Measurements from ENCODE around the gene WASHC4. TPM values are rescaled to one million over a fixed set of nuclear protein-coding genes. Genes with fewer than 3 reads are reported as not detected.

WASHC4 gene
- total and polyA plus RNA-seq, 4 donors = 11.5 to 59.1 (median 32.6) TPM

DNA sequence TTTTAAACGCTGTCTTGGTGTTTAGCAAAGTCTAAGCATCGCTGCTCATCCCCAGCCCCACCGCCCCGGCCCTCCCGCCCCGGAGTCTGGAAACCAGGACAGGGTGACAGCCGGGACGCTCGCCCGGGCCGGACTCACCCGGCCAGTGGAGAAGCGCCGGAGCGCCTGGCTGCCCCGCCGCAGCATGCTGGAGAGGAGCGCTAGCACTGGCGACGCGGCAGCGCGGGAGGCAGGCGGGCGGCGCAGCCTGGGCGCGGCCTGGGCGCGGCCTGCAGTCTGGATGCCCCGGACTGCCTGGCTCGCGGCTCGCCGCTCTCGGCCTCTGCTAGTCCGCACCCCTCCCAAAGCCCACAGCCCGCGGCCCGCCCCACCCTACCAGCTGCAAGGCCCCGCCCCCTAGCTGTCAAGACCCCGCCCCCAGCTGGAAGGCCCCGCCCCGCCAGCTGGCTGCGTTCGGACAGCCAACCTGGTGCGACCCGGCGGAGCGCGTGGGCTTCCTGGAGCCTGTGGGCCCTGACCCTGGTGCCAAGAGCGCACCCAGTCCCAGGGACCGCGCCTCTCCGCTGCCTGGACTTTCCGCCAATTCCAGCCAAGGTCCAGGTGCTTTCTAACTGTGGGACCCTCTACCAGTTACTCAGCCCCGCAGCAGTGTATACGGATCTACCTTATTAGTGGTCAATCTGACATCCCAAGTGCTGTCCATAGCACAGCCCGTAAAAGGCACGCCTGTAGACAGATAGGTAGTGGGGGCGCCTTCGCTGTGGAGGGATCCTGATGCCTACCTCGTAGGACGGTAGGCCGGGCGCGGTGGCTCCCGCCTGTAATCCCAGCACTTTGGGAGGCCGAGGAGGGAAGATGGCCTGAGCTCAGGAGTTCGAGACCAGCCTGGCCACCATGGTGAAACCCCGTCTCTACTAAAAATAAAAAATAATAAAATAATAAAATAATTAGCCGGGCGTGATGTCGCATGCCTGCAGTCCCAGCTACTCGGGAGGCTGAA lies 23.0 kb upstream of the WASHC4 start, which contains the start of gene ALDH1L2:
Gene ALDH1L2 (minus strand): TSS at position 208 of the 1,000 bp plus-strand sequence. CDS start 22 bp downstream, at position 186.
- DNase-seq (ENCODE audit: low spot score) = peak; percentile 72
- Histone ChIP-seq H3K9me3 (ENCODE audit: control insufficient read depth in 4 of 4, low read length in 3 of 4) (no peaks in the 10 kb centered on the region), H3K27ac (ENCODE audit: low read depth in 1 of 2, low read length in 2 of 2) (no peak within 1 kb of the TSS), H3K4me1 (ENCODE audit: control insufficient read depth in 4 of 4, insufficient read depth in 4 of 4, low read length in 3 of 4) (peaks cover 0 to 6% (median 2%) of the 10 kb centered on the region in 4 donors), H3K36me3 (ENCODE audit: control insufficient read depth in 4 of 4, insufficient read depth in 3 of 4, low read depth in 1 of 4, low read length in 3 of 4) (no peaks in the 10 kb centered on the region), H3K27me3 (ENCODE audit: control insufficient read depth in 4 of 4, insufficient read depth in 4 of 4, low read length in 3 of 4) (peaks cover 0 to 2% (median 0%) of the 10 kb centered on the region in 4 donors), H3K9ac (ENCODE audit: low read depth in 1 of 2, low read length in 2 of 2) (no peak within 1 kb of the TSS), H3K4me3 (ENCODE audit: low read depth in 1 of 3, low read length in 3 of 3) (peak within 1 kb of the TSS in 2 of 3 donors; percentile 30 to 52)
- WGBS = 27% methylated on average over 75 of the region's 75 CpGs
- no peak for TF ChIP-seq HNF4G (IDR thresholded peaks at IDR 0.05)
- no peak for TF ChIP-seq FOXA2 (IDR thresholded peaks at IDR 0.05)
- no peak for TF ChIP-seq CTCF (IDR thresholded peaks at IDR 0.05; ENCODE audit: low read depth, low read length, missing input control)
- TF ChIP-seq SP1 (IDR thresholded peaks at IDR 0.05) = no peak
- TF ChIP-seq FOXA1 (IDR thresholded peaks at IDR 0.05) = no peak
- no peak for TF ChIP-seq GABPA (IDR thresholded peaks at IDR 0.05 in 1 of 2, conservative IDR thresholded peaks at IDR 0.05 in 1 of 2)
- no peak for TF ChIP-seq NR2F2 (IDR thresholded peaks at IDR 0.05)
- no peak for TF ChIP-seq HNF4A (conservative IDR thresholded peaks at IDR 0.05)
- TF ChIP-seq TAF1 (conservative IDR thresholded peaks at IDR 0.05) = no peak
- TF ChIP-seq EGR1 (IDR thresholded peaks at IDR 0.05; ENCODE audit: low read depth in 2 of 2) = no peak
- TF ChIP-seq JUND (IDR thresholded peaks at IDR 0.05) = no peak
- TF ChIP-seq RAD21 (IDR thresholded peaks at IDR 0.05) = no peak

GRCh38 chr12:105085501-105085900 lies 22.0 kb upstream of the WASHC4 start:
- Histone ChIP-seq H3K4me3 (ENCODE audit: low read depth in 1 of 3, low read length in 3 of 3) (no peak overlapping the region), H3K27ac (ENCODE audit: low read depth in 1 of 2, low read length in 2 of 2) (no peak overlapping the region), H3K9ac (ENCODE audit: low read depth in 1 of 2, low read length in 2 of 2) (no peak overlapping the region), H3K36me3 (ENCODE audit: control insufficient read depth in 4 of 4, insufficient read depth in 3 of 4, low read depth in 1 of 4, low read length in 3 of 4) (no peaks in the 10 kb centered on the region), H3K27me3 (ENCODE audit: control insufficient read depth in 4 of 4, insufficient read depth in 4 of 4, low read length in 3 of 4) (peaks cover 0 to 2% (median 0%) of the 10 kb centered on the region in 4 donors), H3K9me3 (ENCODE audit: control insufficient read depth in 4 of 4, low read length in 3 of 4) (no peaks in the 10 kb centered on the region), H3K4me1 (ENCODE audit: control insufficient read depth in 4 of 4, insufficient read depth in 4 of 4, low read length in 3 of 4) (peaks cover 0 to 6% (median 2%) of the 10 kb centered on the region in 4 donors)
- DNase-seq (ENCODE audit: low spot score) = no peak
- no peak for TF ChIP-seq ATF3 (IDR thresholded peaks at IDR 0.05)
- TF ChIP-seq GABPA (IDR thresholded peaks at IDR 0.05 in 1 of 2, conservative IDR thresholded peaks at IDR 0.05 in 1 of 2) = no peak
- no peak for TF ChIP-seq YY1 (IDR thresholded peaks at IDR 0.05)
- WGBS = 90% methylated on average over 6 of the region's 6 CpGs

GRCh38 chr12:105089817-105090216 lies 17.7 kb upstream of the WASHC4 start:
- Histone ChIP-seq H3K9ac (ENCODE audit: low read depth in 1 of 2, low read length in 2 of 2) (no peak overlapping the region), H3K9me3 (ENCODE audit: control insufficient read depth in 4 of 4, low read length in 3 of 4) (no peaks in the 10 kb centered on the region), H3K4me1 (ENCODE audit: control insufficient read depth in 4 of 4, insufficient read depth in 4 of 4, low read length in 3 of 4) (no peaks in the 10 kb centered on the region), H3K27ac (ENCODE audit: low read depth in 1 of 2, low read length in 2 of 2) (no peak overlapping the region), H3K36me3 (ENCODE audit: control insufficient read depth in 4 of 4, insufficient read depth in 3 of 4, low read depth in 1 of 4, low read length in 3 of 4) (no peaks in the 10 kb centered on the region), H3K4me3 (ENCODE audit: low read depth in 1 of 3, low read length in 3 of 3) (no peak overlapping the region), H3K27me3 (ENCODE audit: control insufficient read depth in 4 of 4, insufficient read depth in 4 of 4, low read length in 3 of 4) (no peaks in the 10 kb centered on the region)
- TF ChIP-seq HNF4A (conservative IDR thresholded peaks at IDR 0.05) (no peak), TAF1 (conservative IDR thresholded peaks at IDR 0.05) (no peak), JUND (IDR thresholded peaks at IDR 0.05) (no peak), YY1 (IDR thresholded peaks at IDR 0.05) (no peak), CTCF (IDR thresholded peaks at IDR 0.05; ENCODE audit: low read depth, low read length, missing input control) (no peak), NR2F2 (IDR thresholded peaks at IDR 0.05) (no peak), RXRA (IDR thresholded peaks at IDR 0.05) (no peak), HNF4G (IDR thresholded peaks at IDR 0.05) (no peak)
- TF ChIP-seq, protein P1, sequence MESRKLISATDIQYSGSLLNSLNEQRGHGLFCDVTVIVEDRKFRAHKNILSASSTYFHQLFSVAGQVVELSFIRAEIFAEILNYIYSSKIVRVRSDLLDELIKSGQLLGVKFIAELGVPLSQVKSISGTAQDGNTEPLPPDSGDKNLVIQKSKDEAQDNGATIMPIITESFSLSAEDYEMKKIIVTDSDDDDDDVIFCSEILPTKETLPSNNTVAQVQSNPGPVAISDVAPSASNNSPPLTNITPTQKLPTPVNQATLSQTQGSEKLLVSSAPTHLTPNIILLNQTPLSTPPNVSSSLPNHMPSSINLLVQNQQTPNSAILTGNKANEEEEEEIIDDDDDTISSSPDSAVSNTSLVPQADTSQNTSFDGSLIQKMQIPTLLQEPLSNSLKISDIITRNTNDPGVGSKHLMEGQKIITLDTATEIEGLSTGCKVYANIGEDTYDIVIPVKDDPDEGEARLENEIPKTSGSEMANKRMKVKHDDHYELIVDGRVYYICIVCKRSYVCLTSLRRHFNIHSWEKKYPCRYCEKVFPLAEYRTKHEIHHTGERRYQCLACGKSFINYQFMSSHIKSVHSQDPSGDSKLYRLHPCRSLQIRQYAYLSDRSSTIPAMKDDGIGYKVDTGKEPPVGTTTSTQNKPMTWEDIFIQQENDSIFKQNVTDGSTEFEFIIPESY (IDR thresholded peaks at IDR 0.05) = no peak
- WGBS = 91% methylated on average over 3 of the region's 3 CpGs
- no peak for DNase-seq (ENCODE audit: low spot score)
